GM19467 (cell line): ENCODE results near the gene BBOF1.
"Not testable (repeated sequence)": the region's sequence is repeated elsewhere in the genome, so short reads cannot be mapped to it uniquely, and the experiment has no call there.

Experiments
- ATAC-seq: cut with Tn5 transposase; IDR thresholded peaks from one replicate; pipeline ENCODE4 v1.9.1; 2021; ENCODE audit warnings: mild to moderate bottlenecking, moderate library complexity; ENCODE audit not compliant: unreplicated experiment

BBOF1 gene

DNA sequence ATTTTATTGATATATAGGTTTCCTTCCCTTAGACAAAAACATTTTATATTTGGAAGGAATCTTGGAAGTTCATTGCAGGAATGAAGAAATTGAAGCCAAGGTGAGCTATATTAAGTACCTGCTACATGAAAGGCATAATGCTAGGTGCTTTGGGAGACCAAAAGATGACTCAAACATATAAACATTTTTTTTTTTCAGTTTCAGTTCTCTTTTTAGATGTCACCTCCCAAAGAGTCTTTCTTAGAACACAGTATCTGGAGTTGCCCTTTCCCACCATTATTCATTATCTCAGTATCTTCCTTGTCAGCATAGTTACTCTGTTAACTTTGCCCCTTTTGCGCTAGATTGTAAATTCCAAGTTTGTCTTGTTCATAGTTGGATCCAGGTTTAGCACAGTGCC lies 66.7 kb downstream of the BBOF1 start:
- ATAC-seq, result no peak

DNA sequence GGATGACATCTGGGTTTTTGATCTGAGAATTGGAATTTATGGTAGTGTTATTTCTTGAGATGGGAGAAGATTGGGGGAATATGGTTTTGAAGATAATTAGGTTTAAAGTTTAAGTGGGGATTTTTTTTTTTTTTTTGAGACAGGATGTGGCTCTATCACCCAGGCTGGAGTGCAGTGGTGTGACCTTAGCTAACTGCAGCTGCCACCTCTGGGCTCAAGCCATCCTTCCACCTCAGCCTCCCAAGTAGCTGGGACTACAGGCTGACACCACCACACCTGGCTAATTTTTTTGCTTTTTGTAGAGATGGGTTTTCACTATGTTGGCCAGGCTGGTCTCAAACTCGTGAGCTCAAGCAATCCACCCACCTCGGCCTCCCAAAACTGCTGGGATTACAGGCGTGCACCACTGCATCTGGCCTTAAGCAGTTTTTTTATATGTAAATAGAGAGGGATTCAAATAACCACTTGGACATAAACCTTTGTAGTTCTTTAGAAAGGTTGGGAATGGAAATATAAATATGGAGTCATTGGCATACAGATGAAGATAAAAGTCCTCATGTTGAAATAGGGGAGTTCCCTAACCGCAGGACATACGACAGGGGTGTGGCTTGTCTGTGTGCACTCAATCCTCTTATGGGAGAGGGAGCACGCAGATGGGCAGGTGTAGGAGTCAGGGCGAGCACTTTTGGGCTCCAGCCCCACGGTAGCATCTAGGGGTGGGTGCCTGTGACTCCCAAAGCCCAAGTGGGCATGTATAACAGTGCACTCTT lies 70.3 kb downstream of the BBOF1 start:
- ATAC-seq, result no peak

DNA sequence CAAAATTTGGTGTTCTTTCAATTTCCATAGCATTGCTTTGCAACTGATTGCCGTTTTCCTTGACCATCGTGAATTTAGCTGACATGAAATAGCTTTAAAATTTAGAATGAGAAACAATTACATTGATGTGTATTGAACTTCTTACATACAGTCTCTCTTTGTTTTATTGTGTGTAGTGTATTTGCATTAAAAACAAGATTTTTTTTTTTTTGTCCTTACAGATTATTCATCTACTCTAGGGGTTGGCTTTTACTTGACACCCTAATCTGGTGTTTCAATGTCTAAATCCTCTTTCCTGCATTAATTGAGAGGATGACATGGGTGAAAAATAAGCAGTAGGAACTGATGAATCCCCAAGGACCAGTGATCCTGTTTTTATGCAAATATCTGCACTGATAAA lies 86.2 kb downstream of the BBOF1 start:
- no peak for ATAC-seq

DNA sequence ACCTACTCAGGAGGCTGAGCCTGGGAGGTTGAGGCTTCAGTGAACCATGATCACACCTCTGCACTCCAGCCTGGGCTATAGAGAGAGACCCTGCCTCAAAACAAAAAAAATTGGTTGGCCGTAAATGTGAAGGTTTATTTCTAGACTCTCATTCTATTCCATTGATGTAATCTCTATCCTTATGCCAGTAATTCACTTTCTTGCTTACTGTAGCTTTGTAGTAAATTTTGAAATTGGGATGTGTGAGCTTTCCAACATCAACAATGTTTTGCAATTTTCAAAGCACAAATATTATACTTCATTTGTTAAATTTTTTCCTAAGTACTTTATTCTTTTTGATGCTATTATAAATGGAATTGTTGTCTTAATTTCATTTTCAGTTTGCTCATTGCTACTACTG lies 90.2 kb downstream of the BBOF1 start:
- no peak for ATAC-seq

DNA sequence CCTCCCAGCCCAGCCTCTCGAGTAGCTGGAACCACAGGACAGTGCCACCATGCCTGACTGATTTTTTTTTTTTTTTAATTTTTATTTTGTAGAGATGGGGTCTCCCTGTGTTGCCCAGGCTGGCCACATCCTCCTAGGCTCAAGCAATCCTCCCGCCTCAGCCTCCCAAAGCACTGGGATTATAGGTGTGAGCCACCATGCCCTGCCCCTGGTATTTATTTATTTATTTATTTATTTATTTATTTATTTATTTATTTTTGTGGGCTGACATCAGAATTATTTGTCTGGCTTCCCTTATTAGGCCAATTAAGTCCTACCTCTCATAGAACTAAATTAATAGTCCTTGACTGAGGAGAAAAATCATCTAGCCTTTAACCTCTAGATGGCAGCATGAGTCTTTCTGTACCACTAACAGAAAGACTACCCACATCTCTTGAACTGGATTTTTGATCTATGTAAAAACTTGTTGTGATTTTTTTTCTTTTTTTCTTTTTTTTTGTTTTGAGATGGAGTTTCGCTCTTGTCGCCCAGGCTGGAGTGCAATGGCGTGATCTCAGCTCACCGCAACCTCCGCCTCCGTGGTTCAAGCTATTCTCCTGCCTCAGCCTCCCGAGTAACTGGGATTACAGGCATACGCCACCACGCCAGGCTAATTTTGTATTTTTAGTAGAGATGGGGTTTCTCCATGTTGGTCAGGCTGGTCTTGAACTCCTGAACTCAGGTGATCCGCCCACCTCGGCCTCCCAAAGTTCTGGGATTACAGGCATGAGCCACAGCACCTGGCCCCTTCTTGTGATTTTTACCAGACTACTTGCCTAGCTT lies 92.5 kb downstream of the BBOF1 start:
- ATAC-seq, result not testable (repeated sequence)
